ENCODE data around the gene AP3B1. TPM values are rescaled to one million over a fixed set of nuclear protein-coding genes. Genes with fewer than 3 reads are reported as not detected.

Gene AP3B1
- total RNA-seq, 4 donors from 2014 or later, result 33.8 to 38.6 (median 36.0) TPM

GRCh38 chr5:78243091-78243490 is 51.4 kb downstream of the AP3B1 start:
- Histone ChIP-seq H3K9me3 (no peaks in the 10 kb centered on the region), H3K27ac (no peak overlapping the region), H3K27me3 (no peaks in the 10 kb centered on the region), H3K4me1 (no peaks in the 10 kb centered on the region), H3K36me3 (peaks cover 0 to 18% of the 10 kb centered on the region in 2 donors), H3K4me3 (no peak overlapping the region)
- TF ChIP-seq POLR2A (IDR thresholded peaks at IDR 0.05) (no peak), EP300 (IDR thresholded peaks at IDR 0.05) (no peak), POLR2AphosphoS5 (IDR thresholded peaks at IDR 0.05) (no peak)
- TF ChIP-seq, protein P1, sequence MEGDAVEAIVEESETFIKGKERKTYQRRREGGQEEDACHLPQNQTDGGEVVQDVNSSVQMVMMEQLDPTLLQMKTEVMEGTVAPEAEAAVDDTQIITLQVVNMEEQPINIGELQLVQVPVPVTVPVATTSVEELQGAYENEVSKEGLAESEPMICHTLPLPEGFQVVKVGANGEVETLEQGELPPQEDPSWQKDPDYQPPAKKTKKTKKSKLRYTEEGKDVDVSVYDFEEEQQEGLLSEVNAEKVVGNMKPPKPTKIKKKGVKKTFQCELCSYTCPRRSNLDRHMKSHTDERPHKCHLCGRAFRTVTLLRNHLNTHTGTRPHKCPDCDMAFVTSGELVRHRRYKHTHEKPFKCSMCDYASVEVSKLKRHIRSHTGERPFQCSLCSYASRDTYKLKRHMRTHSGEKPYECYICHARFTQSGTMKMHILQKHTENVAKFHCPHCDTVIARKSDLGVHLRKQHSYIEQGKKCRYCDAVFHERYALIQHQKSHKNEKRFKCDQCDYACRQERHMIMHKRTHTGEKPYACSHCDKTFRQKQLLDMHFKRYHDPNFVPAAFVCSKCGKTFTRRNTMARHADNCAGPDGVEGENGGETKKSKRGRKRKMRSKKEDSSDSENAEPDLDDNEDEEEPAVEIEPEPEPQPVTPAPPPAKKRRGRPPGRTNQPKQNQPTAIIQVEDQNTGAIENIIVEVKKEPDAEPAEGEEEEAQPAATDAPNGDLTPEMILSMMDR (IDR thresholded peaks at IDR 0.05), result no peak
- no peak for ATAC-seq
- WGBS, 2 donors (ENCODE audit: low coverage in 1 of 2), result 100% methylated on average over 2 of the region's 2 CpGs

DNA sequence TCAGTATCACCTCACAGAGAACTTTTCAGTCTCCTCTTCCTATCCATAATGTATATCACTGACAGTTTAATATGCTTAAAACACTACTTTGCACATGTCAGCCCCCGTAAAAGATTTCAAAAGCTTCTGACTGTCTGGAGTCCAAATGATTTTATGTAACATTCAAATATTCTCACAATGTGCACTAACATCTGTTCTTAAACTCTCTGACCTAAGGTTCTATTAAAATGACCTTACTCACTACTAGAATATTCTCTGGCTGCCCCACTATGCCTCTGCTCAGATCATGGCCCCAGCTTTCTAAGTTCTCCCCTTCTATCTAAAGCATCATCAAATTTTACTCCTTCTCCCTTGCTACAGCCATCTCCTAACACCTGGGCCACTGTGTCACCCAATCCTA is 52.5 kb downstream of the AP3B1 start:
- H3K27ac ChIP-seq, result no peak overlapping the region
- H3K36me3 ChIP-seq, result peaks cover 0 to 18% of the 10 kb centered on the region in 2 donors
- TF ChIP-seq, protein P1 (IDR thresholded peaks at IDR 0.05), result no peak
- no peak for TF ChIP-seq POLR2AphosphoS5 (IDR thresholded peaks at IDR 0.05)
- TF ChIP-seq EP300 (IDR thresholded peaks at IDR 0.05), result no peak
- no peak for TF ChIP-seq POLR2A (IDR thresholded peaks at IDR 0.05)
- no peak overlapping the region for H3K4me3 ChIP-seq
- 84 to 90% methylated on average over 1 of the region's 1 CpG for WGBS, 2 donors (ENCODE audit: low coverage in 1 of 2)
- no peaks in the 10 kb centered on the region for H3K9me3 ChIP-seq
- no peak for ATAC-seq
- no peaks in the 10 kb centered on the region for H3K4me1 ChIP-seq
- no peaks in the 10 kb centered on the region for H3K27me3 ChIP-seq

DNA sequence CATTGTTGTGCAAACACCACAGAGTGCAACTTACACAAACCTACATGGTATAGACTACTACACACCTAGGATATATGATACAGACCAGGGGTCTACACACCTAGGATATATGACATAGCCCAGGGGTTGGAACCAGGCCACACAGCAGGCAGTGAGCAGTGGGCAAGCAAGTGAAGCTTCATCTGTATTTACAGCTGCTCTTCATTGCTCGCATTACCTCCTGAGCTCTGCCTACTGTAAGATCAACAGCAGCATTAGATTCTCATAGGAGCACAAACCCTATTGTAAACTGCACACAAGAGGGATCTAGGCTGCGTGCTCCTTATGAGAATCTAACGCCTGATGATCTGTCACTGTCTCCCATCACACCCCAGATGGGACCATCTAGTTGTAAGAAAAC is 56.6 kb downstream of the AP3B1 start:
- Histone ChIP-seq H3K27me3 (no peaks in the 10 kb centered on the region), H3K9me3 (no peaks in the 10 kb centered on the region), H3K36me3 (peaks cover 0 to 18% of the 10 kb centered on the region in 2 donors), H3K27ac (no peak overlapping the region), H3K4me3 (no peak overlapping the region), H3K4me1 (peaks cover 0 to 5% (median 0%) of the 10 kb centered on the region in 3 donors)
- no peak for TF ChIP-seq POLR2AphosphoS5 (IDR thresholded peaks at IDR 0.05)
- TF ChIP-seq EP300 (IDR thresholded peaks at IDR 0.05), result no peak
- TF ChIP-seq POLR2A (IDR thresholded peaks at IDR 0.05), result no peak
- TF ChIP-seq, protein P1 (IDR thresholded peaks at IDR 0.05), result no peak
- 95% methylated on average over 3 of the region's 3 CpGs; no CpG with 5 or more reads in 1 of the 2 donors for WGBS, 2 donors (ENCODE audit: low coverage in 1 of 2)
- no peak for ATAC-seq

- WGBS, 2 donors (ENCODE audit: low coverage in 1 of 2), result 68 to 71% methylated on average over 2 of the region's 2 CpGs
- H3K4me3 ChIP-seq, result no peak overlapping the region
- H3K9me3 ChIP-seq, result no peaks in the 10 kb centered on the region
- H3K27ac ChIP-seq, result no peak overlapping the region
- peaks cover 0 to 18% of the 10 kb centered on the region in 2 donors for H3K36me3 ChIP-seq
- ATAC-seq, result no peak
- H3K27me3 ChIP-seq, result no peaks in the 10 kb centered on the region
- no peak for TF ChIP-seq POLR2A (IDR thresholded peaks at IDR 0.05)
- TF ChIP-seq POLR2AphosphoS5 (IDR thresholded peaks at IDR 0.05), result no peak
- TF ChIP-seq, protein P1 (IDR thresholded peaks at IDR 0.05), result no peak
- TF ChIP-seq EP300 (IDR thresholded peaks at IDR 0.05), result no peak
- peaks cover 0 to 5% (median 0%) of the 10 kb centered on the region in 3 donors for H3K4me1 ChIP-seq
Observed at GRCh38 chr5:78236046-78236445, 58.5 kb downstream of the AP3B1 start.

DNA sequence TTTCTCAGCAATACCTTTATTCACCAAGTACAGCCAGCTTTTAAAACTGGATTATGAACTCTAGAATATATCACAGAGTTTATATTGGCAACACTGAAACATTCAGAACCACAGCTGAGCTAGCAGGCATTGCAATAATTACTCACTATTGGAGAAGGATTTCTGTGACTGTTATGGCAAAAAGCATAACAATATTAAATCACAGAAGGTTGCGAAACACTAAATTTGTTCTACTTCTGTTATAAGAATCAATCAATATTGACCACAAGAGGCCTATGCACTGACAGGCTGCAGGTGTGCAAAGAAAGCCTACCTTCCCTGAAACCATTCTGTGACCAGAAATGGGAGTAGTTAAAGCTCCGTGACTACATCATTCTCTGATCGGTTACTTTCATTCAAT is 59.2 kb downstream of the AP3B1 start:
- no peaks in the 10 kb centered on the region for H3K27me3 ChIP-seq
- TF ChIP-seq POLR2AphosphoS5 (IDR thresholded peaks at IDR 0.05), result no peak
- no peak for TF ChIP-seq POLR2A (IDR thresholded peaks at IDR 0.05)
- TF ChIP-seq, protein P1 (IDR thresholded peaks at IDR 0.05), result no peak
- no peak for TF ChIP-seq EP300 (IDR thresholded peaks at IDR 0.05)
- H3K36me3 ChIP-seq, result peaks cover 0 to 17% of the 10 kb centered on the region in 2 donors
- H3K4me3 ChIP-seq, result no peak overlapping the region
- no peak for ATAC-seq
- H3K4me1 ChIP-seq, result peaks cover 0 to 5% (median 0%) of the 10 kb centered on the region in 3 donors
- WGBS, 2 donors (ENCODE audit: low coverage in 1 of 2), result 78 to 87% methylated on average over 3 of the region's 3 CpGs
- H3K27ac ChIP-seq, result no peak overlapping the region
- no peaks in the 10 kb centered on the region for H3K9me3 ChIP-seq
